ENCODE results near the gene KIZ. TPM values are rescaled to one million over a fixed set of nuclear protein-coding genes. Genes with fewer than 3 reads are reported as not detected.

The KIZ gene
- total RNA-seq, 1 donor from 2014 or later = 11.4 TPM

- Histone ChIP-seq H3K27me3 (ENCODE audit: control insufficient read depth, insufficient read depth, low read length) (no peaks in the 10 kb centered on the region), H3K4me3 (ENCODE audit: low read depth, low read length) (no peak overlapping the region), H3K36me3 (ENCODE audit: control insufficient read depth, insufficient read depth, low read length) (no peaks in the 10 kb centered on the region)
- DNase-seq (ENCODE audit: low read depth) = no peak
- TF ChIP-seq CTCF (IDR thresholded peaks at IDR 0.05; ENCODE audit: insufficient read depth, low read length, poor library complexity, severe bottlenecking) = no peak
Measured at GRCh38 chr20:21118138-21118537, 7.7 kb upstream of the KIZ start.

GRCh38 chr20:21118782-21119181, 7.1 kb upstream of the KIZ start:
- Histone ChIP-seq H3K27me3 (ENCODE audit: control insufficient read depth, insufficient read depth, low read length) (no peaks in the 10 kb centered on the region), H3K4me3 (ENCODE audit: low read depth, low read length) (no peak overlapping the region), H3K36me3 (ENCODE audit: control insufficient read depth, insufficient read depth, low read length) (no peaks in the 10 kb centered on the region)
- TF ChIP-seq CTCF (IDR thresholded peaks at IDR 0.05; ENCODE audit: insufficient read depth, low read length, poor library complexity, severe bottlenecking) = no peak
- no peak for DNase-seq (ENCODE audit: low read depth)

- DNase-seq (ENCODE audit: low read depth) = no peak
- H3K27me3 ChIP-seq (ENCODE audit: control insufficient read depth, insufficient read depth, low read length) = no peaks in the 10 kb centered on the region
- no peaks in the 10 kb centered on the region for H3K36me3 ChIP-seq (ENCODE audit: control insufficient read depth, insufficient read depth, low read length)
- TF ChIP-seq CTCF (IDR thresholded peaks at IDR 0.05; ENCODE audit: insufficient read depth, low read length, poor library complexity, severe bottlenecking) = no peak
- no peak overlapping the region for H3K4me3 ChIP-seq (ENCODE audit: low read depth, low read length)
Measured at GRCh38 chr20:21124190-21124589, 1.7 kb upstream of the KIZ start.

GRCh38 chr20:21125072-21125848, 622 bp upstream of the KIZ start:
- peak overlapping the region; percentile 40 for H3K4me3 ChIP-seq (ENCODE audit: low read depth, low read length)
- no peaks in the 10 kb centered on the region for H3K36me3 ChIP-seq (ENCODE audit: control insufficient read depth, insufficient read depth, low read length)
- no peaks in the 10 kb centered on the region for H3K27me3 ChIP-seq (ENCODE audit: control insufficient read depth, insufficient read depth, low read length)
- no peak for DNase-seq (ENCODE audit: low read depth)
- peak; percentile 24 for TF ChIP-seq CTCF (IDR thresholded peaks at IDR 0.05; ENCODE audit: insufficient read depth, low read length, poor library complexity, severe bottlenecking)

GRCh38 chr20:21126581-21126870, 644 bp downstream of the KIZ start:
- H3K36me3 ChIP-seq (ENCODE audit: control insufficient read depth, insufficient read depth, low read length) = no peaks in the 10 kb centered on the region
- peak overlapping the region; percentile 89 for H3K4me3 ChIP-seq (ENCODE audit: low read depth, low read length)
- DNase-seq (ENCODE audit: low read depth) = no peak
- TF ChIP-seq CTCF (IDR thresholded peaks at IDR 0.05; ENCODE audit: insufficient read depth, low read length, poor library complexity, severe bottlenecking) = no peak
- no peaks in the 10 kb centered on the region for H3K27me3 ChIP-seq (ENCODE audit: control insufficient read depth, insufficient read depth, low read length)

Data from kidney epithelial cell (primary cell).